A549 (cell line): ENCODE data around the gene CEP112. TPM values are rescaled to one million over a fixed set of nuclear protein-coding genes. Genes with fewer than 3 reads are reported as not detected.

ENCODE experiments used
- ATAC-seq, 2 experiments: fragments of 200-7000 bp in 1 of 2; fragments of >200 bp in 1 of 2; cut with Nextera tagmentation in 1 of 2; cut with Tn5 transposase in 1 of 2; 3 replicates each; pipeline versions ENCODE4 v1.8.0 to v1.9.1; 2018 to 2020; ENCODE audit warnings: mild to moderate bottlenecking in 1 of 2, moderate library complexity in 1 of 2
- CTCF ChIA-PET: fragments of 300-600 bp; sonication (Branson Sonifier 250); formaldehyde crosslinking; extraction: SDS; loops from one replicate; lab custom pipeline; 2021; ENCODE audit warnings: antibody characterized with exemption, inconsistent platforms; lab: Yijun Ruan, JAX
- POLR2A ChIA-PET: fragments of 350-600 bp; formaldehyde crosslinking; extraction: SDS; loops from one replicate; lab custom pipeline; 2021; ENCODE audit warnings: antibody characterized with exemption, inconsistent platforms; lab: Yijun Ruan, JAX
- DNase-seq, 2 experiments: peaks; one replicate each; pipeline versions ENCODE4 v3.0.0 to v3.0.0-alpha.2; 2011 to 2016; ENCODE audit warnings: low read depth in 1 of 2, low spot score in 1 of 2
- FAIRE-seq: peaks from 2 replicates; lab custom pipeline; 2011; peaks lifted over from hg19 to GRCh38; lab: Jason Lieb, UNC
- H3K27ac ChIP-seq, 2 experiments: fragments of >200 bp; sonication (Bioruptor Twin); formaldehyde crosslinking; 3 replicates each; pipeline ENCODE4 v1.5.1; 2016 to 2017
- H3K4me1 ChIP-seq: fragments of >200 bp; sonication (Bioruptor Twin); formaldehyde crosslinking; 3 replicates; pipeline ENCODE4 v1.6.1; 2016
- H3K4me2 ChIP-seq: fragments of >200 bp; sonication (Bioruptor Twin); formaldehyde crosslinking; 3 replicates; pipeline ENCODE4 v1.6.1; 2016
- H3K4me3 ChIP-seq: fragments of >200 bp; sonication (Bioruptor Twin); formaldehyde crosslinking; 3 replicates; pipeline ENCODE4 v1.5.1; 2016
- H3K9me3 ChIP-seq: fragments of >200 bp; sonication (Bioruptor Twin); formaldehyde crosslinking; 3 replicates; pipeline ENCODE4 v1.6.1; 2016
- BCL3 ChIP-seq: fragments of >200 bp; sonication (Bioruptor Twin); formaldehyde crosslinking; IDR thresholded peaks from 3 replicates; pipeline ENCODE4 v1.6.1; 2016
- BHLHE40 ChIP-seq: IDR thresholded peaks from 2 replicates; pipeline ENCODE4 v1.6.1; 2012; ENCODE audit warnings: low read depth, low read length, inconsistent platforms
- CBX2 ChIP-seq: fragments of 200-600 bp; sonication (generic); IDR thresholded peaks from 2 replicates; pipeline ENCODE4 v1.6.1; 2016; ENCODE audit warnings: low read depth, mild to moderate bottlenecking, borderline replicate concordance
- EHMT2 ChIP-seq: fragments of 200-600 bp; sonication (generic); IDR thresholded peaks from 2 replicates; pipeline ENCODE4 v1.6.1; 2016; ENCODE audit warnings: antibody characterized with exemption, low read depth, mild to moderate bottlenecking, moderate library complexity
- FOSL2 ChIP-seq, 2 experiments: fragments of 450-650 bp in 1 of 2; fragments of >200 bp in 1 of 2; sonication (Bioruptor Twin) in 1 of 2; formaldehyde crosslinking; IDR thresholded peaks; 2 replicates each; pipeline versions ENCODE4 v1.5.0 to v1.6.1; 2016 to 2020; ENCODE audit warnings: mild to moderate bottlenecking in 1 of 2, moderate library complexity in 1 of 2
- HOXB13 ChIP-seq: fragments of 250-450 bp; sonication (Bioruptor Pico); IDR thresholded peaks from 2 replicates; pipeline ENCODE4 v1.5.0; 2020; ENCODE audit warnings: low read depth, mild to moderate bottlenecking, moderate library complexity
- HOXB5 ChIP-seq: fragments of 250-450 bp; sonication (Bioruptor Pico); IDR thresholded peaks from 2 replicates; pipeline ENCODE4 v1.5.0; 2020; ENCODE audit warnings: mild to moderate bottlenecking, moderate library complexity
- JUNB ChIP-seq: fragments of >200 bp; sonication (Bioruptor Twin); formaldehyde crosslinking; IDR thresholded peaks from 2 replicates; pipeline ENCODE4 v1.6.1; 2016
- KDM1A ChIP-seq: fragments of 200-600 bp; sonication (generic); IDR thresholded peaks from 2 replicates; pipeline ENCODE4 v1.6.1; 2016; ENCODE audit warnings: low read depth, mild to moderate bottlenecking
- KDM5A ChIP-seq: fragments of 200-600 bp; sonication (generic); IDR thresholded peaks from 2 replicates; pipeline ENCODE4 v1.6.1; 2016; ENCODE audit warnings: antibody characterized with exemption, mild to moderate bottlenecking
- NPAS2 ChIP-seq: fragments of 250-450 bp; sonication (Bioruptor Pico); IDR thresholded peaks from 2 replicates; pipeline ENCODE4 v1.8.0; 2022; ENCODE audit warnings: mild to moderate bottlenecking, moderate library complexity, borderline replicate concordance
- RFX5 ChIP-seq: fragments of 450-650 bp; IDR thresholded peaks from 2 replicates; pipeline ENCODE4 v1.7.1; 2014; ENCODE audit warnings: antibody characterized with exemption, mild to moderate bottlenecking, moderate library complexity
- SREBF2 ChIP-seq: fragments of 450-650 bp; IDR thresholded peaks from 2 replicates; pipeline ENCODE4 v1.6.1; 2014; ENCODE audit warnings: mild to moderate bottlenecking, moderate library complexity
- TFCP2L1 ChIP-seq: fragments of 250-450 bp; sonication (Bioruptor Pico); IDR thresholded peaks from 2 replicates; pipeline ENCODE4 v1.5.0; 2021; ENCODE audit warnings: mild to moderate bottlenecking
- ZFP36 ChIP-seq: fragments of 450-650 bp; IDR thresholded peaks from 2 replicates; pipeline ENCODE4 v1.6.1; 2014; ENCODE audit warnings: borderline replicate concordance; ENCODE audit not compliant: partially characterized antibody
- ZNF302 ChIP-seq: fragments of 250-450 bp; sonication (Bioruptor Pico); IDR thresholded peaks from 2 replicates; pipeline ENCODE4 v1.9.0; 2021; ENCODE audit warnings: inconsistent platforms, mild to moderate bottlenecking, moderate library complexity
- ZSCAN20 ChIP-seq: fragments of 250-450 bp; sonication (Bioruptor Pico); IDR thresholded peaks from 2 replicates; pipeline ENCODE4 v1.8.0; 2022; ENCODE audit warnings: mild to moderate bottlenecking, moderate library complexity
- whole genome bisulfite sequencing: methylation state at CpG from one replicate; pipeline ENCODE4 v1.1.6; 2017; ENCODE audit errors: missing lambda C conversion rate; 5-methylcytosine and 5-hydroxymethylcytosine counted together
- polyA plus RNA-seq, 4 experiments: library from polyadenylated mRNA; depleted of rRNA in 3 of 4; stranded (reverse); fragments of >200 nt; fragmentation: RNase III in 1 of 4; extraction: RNeasy Plus Mini Kit Qiagen cat#74134 plus additional on column Dnase treatment in 1 of 4; gene quantifications; 2 replicates in 3 of 4; 3 replicates in 1 of 4; pipeline ENCODE4 v1.2.3, GENCODE V29; 2011 to 2017
- TF ChIP-seq, protein P1 (sequence below): fragments of 250-450 bp; sonication (Bioruptor Pico); IDR thresholded peaks from 2 replicates; pipeline ENCODE4 v1.5.0; 2021; ENCODE audit warnings: mild to moderate bottlenecking, moderate library complexity, borderline replicate concordance
- TF ChIP-seq, protein P2 (sequence below): fragments of >200 bp; sonication (Bioruptor Twin); formaldehyde crosslinking; IDR thresholded peaks from 2 replicates; pipeline ENCODE4 v1.6.1; 2016
- TF ChIP-seq, protein P3 (sequence below): IDR thresholded peaks from 2 replicates; pipeline ENCODE4 v1.6.1; 2012
- TF ChIP-seq, protein P4 (sequence below): fragments of 250-450 bp; sonication (Bioruptor Pico); IDR thresholded peaks from 2 replicates; pipeline ENCODE4 v1.5.0; 2020; ENCODE audit warnings: low read depth, mild to moderate bottlenecking, moderate library complexity

CEP112 gene
- polyA plus RNA-seq, 2 of the 4 experiments (the other 2 are of a cell fraction): 9.6 to 15.2 TPM

DNA sequence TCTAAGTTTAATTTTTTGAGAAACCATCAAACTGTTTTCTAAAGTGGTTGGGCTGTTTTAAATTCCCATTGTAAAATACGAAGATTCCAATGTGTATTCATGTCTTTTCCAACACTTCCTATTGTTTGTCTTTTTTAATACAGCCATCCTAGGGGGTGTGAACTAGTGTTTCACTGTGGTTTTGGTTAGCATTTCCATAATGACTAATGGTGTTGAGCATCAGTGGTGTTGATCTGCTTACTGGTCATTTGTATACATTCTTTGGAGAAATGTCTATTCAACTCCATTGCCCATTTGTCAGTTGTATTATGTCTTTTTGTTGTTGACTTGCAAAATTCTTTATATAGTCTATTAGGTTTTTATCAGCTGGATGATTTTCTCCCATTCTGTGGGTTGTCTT lies 391.3 kb downstream of the CEP112 start:
- DNase-seq (no peak), ATAC-seq (no peak)
- 74% methylated on average over 1 of the region's 1 CpG for WGBS
- POLR2A ChIA-PET: no interaction called here
- no peak overlapping the region for H3K4me2 ChIP-seq
- CTCF ChIA-PET: no interaction called here
- no peak overlapping the region for H3K4me3 ChIP-seq
- H3K4me1 ChIP-seq: no peaks in the 10 kb centered on the region
- H3K9me3 ChIP-seq: peaks cover 31% of the 10 kb centered on the region
- no peak for TF ChIP-seq TFCP2L1 (CRISPR knock-in tag)
- no peak for TF ChIP-seq CBX2
- no peak for TF ChIP-seq ZFP36
- TF ChIP-seq KDM1A: no peak
- TF ChIP-seq BCL3: no peak
- no peak for TF ChIP-seq BHLHE40
- TF ChIP-seq EHMT2: no peak
- no peak for TF ChIP-seq ZNF302 (CRISPR knock-in tag)
- TF ChIP-seq HOXB13 (CRISPR knock-in tag): no peak
- no peak for TF ChIP-seq HOXB5
- no peak for TF ChIP-seq SREBF2
- TF ChIP-seq, protein P1, sequence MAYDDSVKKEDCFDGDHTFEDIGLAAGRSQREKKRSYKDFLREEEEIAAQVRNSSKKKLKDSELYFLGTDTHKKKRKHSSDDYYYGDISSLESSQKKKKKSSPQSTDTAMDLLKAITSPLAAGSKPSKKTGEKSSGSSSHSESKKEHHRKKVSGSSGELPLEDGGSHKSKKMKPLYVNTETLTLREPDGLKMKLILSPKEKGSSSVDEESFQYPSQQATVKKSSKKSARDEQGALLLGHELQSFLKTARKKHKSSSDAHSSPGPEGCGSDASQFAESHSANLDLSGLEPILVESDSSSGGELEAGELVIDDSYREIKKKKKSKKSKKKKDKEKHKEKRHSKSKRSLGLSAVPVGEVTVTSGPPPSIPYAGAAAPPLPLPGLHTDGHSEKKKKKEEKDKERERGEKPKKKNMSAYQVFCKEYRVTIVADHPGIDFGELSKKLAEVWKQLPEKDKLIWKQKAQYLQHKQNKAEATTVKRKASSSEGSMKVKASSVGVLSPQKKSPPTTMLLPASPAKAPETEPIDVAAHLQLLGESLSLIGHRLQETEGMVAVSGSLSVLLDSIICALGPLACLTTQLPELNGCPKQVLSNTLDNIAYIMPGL: no peak
- TF ChIP-seq ZSCAN20 (CRISPR knock-in tag): no peak
- TF ChIP-seq, protein P2, sequence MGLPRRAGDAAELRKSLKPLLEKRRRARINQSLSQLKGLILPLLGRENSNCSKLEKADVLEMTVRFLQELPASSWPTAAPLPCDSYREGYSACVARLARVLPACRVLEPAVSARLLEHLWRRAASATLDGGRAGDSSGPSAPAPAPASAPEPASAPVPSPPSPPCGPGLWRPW: no peak
- TF ChIP-seq, protein P3, sequence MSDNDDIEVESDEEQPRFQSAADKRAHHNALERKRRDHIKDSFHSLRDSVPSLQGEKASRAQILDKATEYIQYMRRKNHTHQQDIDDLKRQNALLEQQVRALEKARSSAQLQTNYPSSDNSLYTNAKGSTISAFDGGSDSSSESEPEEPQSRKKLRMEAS: no peak
- TF ChIP-seq JUNB: no peak
- no peak for TF ChIP-seq RFX5
- TF ChIP-seq, protein P4, sequence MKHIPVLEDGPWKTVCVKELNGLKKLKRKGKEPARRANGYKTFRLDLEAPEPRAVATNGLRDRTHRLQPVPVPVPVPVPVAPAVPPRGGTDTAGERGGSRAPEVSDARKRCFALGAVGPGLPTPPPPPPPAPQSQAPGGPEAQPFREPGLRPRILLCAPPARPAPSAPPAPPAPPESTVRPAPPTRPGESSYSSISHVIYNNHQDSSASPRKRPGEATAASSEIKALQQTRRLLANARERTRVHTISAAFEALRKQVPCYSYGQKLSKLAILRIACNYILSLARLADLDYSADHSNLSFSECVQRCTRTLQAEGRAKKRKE (CRISPR knock-in tag): no peak
- no peak for TF ChIP-seq KDM5A
- no peak for TF ChIP-seq NPAS2 (CRISPR knock-in tag)
- TF ChIP-seq, all 56 proteins: peak for 0
- FAIRE-seq: no peak
- no peak overlapping the region for H3K27ac ChIP-seq

DNA sequence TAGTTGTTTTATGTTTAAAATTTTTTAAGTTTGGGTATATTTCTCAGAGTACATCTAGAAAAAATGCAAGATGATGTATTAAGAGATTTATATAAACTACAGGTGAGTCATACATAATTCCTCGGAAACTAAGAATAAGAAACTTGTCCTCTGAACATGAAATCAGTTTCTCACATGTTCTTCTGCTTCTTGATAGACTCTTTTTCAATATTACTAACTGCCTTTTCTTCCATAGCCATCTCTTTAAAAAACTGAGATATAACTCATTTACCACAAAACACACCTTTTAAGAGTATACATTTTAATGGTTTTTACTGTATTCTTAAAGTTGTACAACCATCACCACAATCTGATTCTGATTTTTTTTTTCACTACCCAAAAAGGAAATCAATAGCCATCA lies 392.1 kb downstream of the CEP112 start:
- ATAC-seq: no peak
- WGBS: 71% methylated on average over 1 of the region's 1 CpG
- Histone ChIP-seq H3K4me1 (no peaks in the 10 kb centered on the region), H3K4me3 (no peak overlapping the region), H3K4me2 (no peak overlapping the region), H3K27ac (no peak overlapping the region), H3K9me3 (peaks cover 31% of the 10 kb centered on the region)
- peak; percentile 74 for FAIRE-seq
- TF ChIP-seq FOSL2 (IDR thresholded peaks at IDR 0.05) (no peak), FOSL2 (CRISPR knock-in tag; IDR thresholded peaks at IDR 0.05) (peak; percentile 16; the same call in 1 of the 2 replicates), KDM1A (no peak)
- no peak for DNase-seq
- ChIA-PET CTCF (no interaction called here), POLR2A (no interaction called here)
